Parathyroid adenoma (tissue), 2 donors: ENCODE measurements around the gene CNTN4.

Experiments used
- H2AFZ ChIP-seq: fragments of 300-600 bp; sonication (generic); one replicate; pipeline ENCODE4 v1.7.0; 2017; ENCODE audit warnings: antibody characterized with exemption, mild to moderate bottlenecking
- H3K27ac ChIP-seq: fragments of 300-600 bp; sonication (generic); one replicate; pipeline ENCODE4 v1.7.0; 2017
- H3K27me3 ChIP-seq: fragments of 300-600 bp; sonication (generic); one replicate; pipeline ENCODE4 v1.7.0; 2017; ENCODE audit warnings: low read length; ENCODE audit not compliant: control insufficient read depth, insufficient read depth
- H3K36me3 ChIP-seq: fragments of 300-600 bp; sonication (generic); one replicate; pipeline ENCODE4 v1.7.0; 2017; ENCODE audit warnings: low read length; ENCODE audit not compliant: control insufficient read depth, insufficient read depth
- H3K4me1 ChIP-seq: fragments of 300-600 bp; sonication (generic); one replicate; pipeline ENCODE4 v1.7.0; 2017; ENCODE audit warnings: control low read depth
- H3K4me2 ChIP-seq: fragments of 300-600 bp; sonication (generic); one replicate; pipeline ENCODE4 v1.7.0; 2017; ENCODE audit warnings: low read length
- H3K4me3 ChIP-seq: fragments of 300-600 bp; sonication (generic); one replicate; pipeline ENCODE4 v1.7.0; 2017; ENCODE audit warnings: low read depth, low read length
- H3K79me2 ChIP-seq: fragments of 300-600 bp; sonication (generic); one replicate; pipeline ENCODE4 v1.7.0; 2017; ENCODE audit warnings: control low read depth
- H3K9ac ChIP-seq: fragments of 300-600 bp; sonication (generic); one replicate; pipeline ENCODE4 v1.7.0; 2017; ENCODE audit warnings: mild to moderate bottlenecking
- H3K9me3 ChIP-seq: fragments of 300-600 bp; sonication (generic); one replicate; pipeline ENCODE4 v1.7.0; 2017; ENCODE audit warnings: low read length; ENCODE audit not compliant: control insufficient read depth
- CTCF ChIP-seq: fragments of 300-600 bp; sonication (generic); IDR thresholded peaks from one replicate; pipeline ENCODE4 v1.7.0; 2017; ENCODE audit warnings: antibody characterized with exemption, mild to moderate bottlenecking
- donor health status: primary hyperparathyroidism.

Gene CNTN4

GRCh38 chr3:2360815-2361214 lies 262.1 kb downstream of the CNTN4 start:
- TF ChIP-seq CTCF: no peak
- no peak overlapping the region for H2AFZ ChIP-seq
- no peak overlapping the region for H3K4me2 ChIP-seq
- no peak overlapping the region for H3K9ac ChIP-seq
- no peaks in the 10 kb centered on the region for H3K36me3 ChIP-seq
- H3K9me3 ChIP-seq: no peaks in the 10 kb centered on the region
- no peak overlapping the region for H3K27ac ChIP-seq
- no peaks in the 10 kb centered on the region for H3K27me3 ChIP-seq
- H3K4me1 ChIP-seq: peaks cover 2% of the 10 kb centered on the region
- no peaks in the 10 kb centered on the region for H3K79me2 ChIP-seq
- no peak overlapping the region for H3K4me3 ChIP-seq

DNA sequence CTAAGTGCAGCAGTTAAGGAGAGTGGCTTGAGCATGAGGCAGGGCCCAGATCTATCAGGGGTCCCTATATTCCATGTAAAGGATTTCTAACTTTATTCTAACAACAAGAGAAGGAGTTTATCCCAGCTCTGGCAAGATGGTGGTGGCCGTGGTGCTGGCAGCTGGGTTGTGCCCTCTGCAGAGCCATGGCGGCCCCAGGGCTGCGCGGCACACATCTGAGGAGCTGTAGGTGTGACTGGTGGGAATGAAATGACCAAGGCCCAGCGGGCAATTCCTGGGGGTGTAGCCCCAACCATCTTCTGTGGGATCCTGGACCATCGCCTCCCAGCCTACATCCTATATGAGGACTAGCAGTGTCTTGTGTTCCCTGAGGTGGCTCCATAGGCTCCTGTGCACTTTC lies 263.5 kb downstream of the CNTN4 start:
- no peak overlapping the region for H3K4me2 ChIP-seq
- no peaks in the 10 kb centered on the region for H3K9me3 ChIP-seq
- H3K9ac ChIP-seq: no peak overlapping the region
- H3K4me1 ChIP-seq: no peaks in the 10 kb centered on the region
- no peak overlapping the region for H3K27ac ChIP-seq
- H3K27me3 ChIP-seq: no peaks in the 10 kb centered on the region
- H3K36me3 ChIP-seq: no peaks in the 10 kb centered on the region
- H2AFZ ChIP-seq: no peak overlapping the region
- no peak overlapping the region for H3K4me3 ChIP-seq
- TF ChIP-seq CTCF: no peak
- no peaks in the 10 kb centered on the region for H3K79me2 ChIP-seq

GRCh38 chr3:2363854-2364253 lies 265.2 kb downstream of the CNTN4 start:
- Histone ChIP-seq H3K4me3 (no peak overlapping the region), H3K4me1 (no peaks in the 10 kb centered on the region), H3K79me2 (no peaks in the 10 kb centered on the region), H3K9ac (no peak overlapping the region), H3K27me3 (no peaks in the 10 kb centered on the region), H3K27ac (no peak overlapping the region), H3K9me3 (no peaks in the 10 kb centered on the region), H3K4me2 (no peak overlapping the region), H2AFZ (no peak overlapping the region), H3K36me3 (no peaks in the 10 kb centered on the region)
- no peak for TF ChIP-seq CTCF

GRCh38 chr3:2370317-2370716 lies 271.7 kb downstream of the CNTN4 start:
- H2AFZ ChIP-seq: no peak overlapping the region
- H3K9me3 ChIP-seq: no peaks in the 10 kb centered on the region
- H3K4me1 ChIP-seq: no peaks in the 10 kb centered on the region
- no peaks in the 10 kb centered on the region for H3K36me3 ChIP-seq
- H3K9ac ChIP-seq: no peak overlapping the region
- TF ChIP-seq CTCF: no peak
- no peak overlapping the region for H3K4me2 ChIP-seq
- no peak overlapping the region for H3K27ac ChIP-seq
- no peak overlapping the region for H3K4me3 ChIP-seq
- no peaks in the 10 kb centered on the region for H3K79me2 ChIP-seq
- H3K27me3 ChIP-seq: no peaks in the 10 kb centered on the region

GRCh38 chr3:2372306-2372705 lies 273.6 kb downstream of the CNTN4 start:
- TF ChIP-seq CTCF: no peak
- Histone ChIP-seq H3K27ac (no peak overlapping the region), H3K36me3 (no peaks in the 10 kb centered on the region), H3K4me3 (no peak overlapping the region), H3K4me1 (no peaks in the 10 kb centered on the region), H3K9me3 (no peaks in the 10 kb centered on the region), H3K9ac (no peak overlapping the region), H3K4me2 (no peak overlapping the region), H2AFZ (no peak overlapping the region), H3K27me3 (no peaks in the 10 kb centered on the region), H3K79me2 (no peaks in the 10 kb centered on the region)
